Activated T-cell treated with anti-CD3 and anti-CD28 coated beads, Interleukin-2, amount 50 U/mL, for 4 hours (primary cell): ENCODE data around the gene PPP1R3D. TPM values are rescaled to one million over a fixed set of nuclear protein-coding genes. Genes with fewer than 3 reads are reported as not detected.
"Not testable (repeated sequence)": the region's sequence is repeated elsewhere in the genome, so short reads cannot be mapped to it uniquely, and the experiment has no call there.

ENCODE experiments used
- ATAC-seq, 2 donors: fragments of 200-7000 bp; cut with Tn5 transposase; one replicate each; pipeline ENCODE4 v1.10.0; 2021
- DNase-seq: peaks from one replicate; pipeline ENCODE4 v3.0.0-alpha.2; 2020
- H3K27me3 Mint-ChIP-seq: one replicate; pipeline ENCODE4 v1.8.0; 2021; ENCODE audit warnings: low read depth, mixed read lengths
- H3K36me3 Mint-ChIP-seq: one replicate; pipeline ENCODE4 v1.8.0; 2022; ENCODE audit warnings: mixed read lengths; ENCODE audit not compliant: insufficient read depth
- H3K4me1 Mint-ChIP-seq: one replicate; pipeline ENCODE4 v1.8.0; 2021; ENCODE audit warnings: low read depth, mixed read lengths
- H3K4me3 Mint-ChIP-seq: one replicate; pipeline ENCODE4 v1.8.0; 2021; ENCODE audit warnings: mild to moderate bottlenecking, moderate library complexity, mixed read lengths
- H3K9me3 Mint-ChIP-seq: one replicate; pipeline ENCODE4 v1.8.0; 2021; ENCODE audit warnings: mixed read lengths
- total RNA-seq, 3 donors: library from RNA; stranded (reverse); gene quantifications; one replicate each; pipeline ENCODE4 v1.2.1, GENCODE V29; 2021

Gene PPP1R3D
- total RNA-seq, 3 donors from 2014 or later, result 3.5 to 4.2 (median 4.1) TPM

DNA sequence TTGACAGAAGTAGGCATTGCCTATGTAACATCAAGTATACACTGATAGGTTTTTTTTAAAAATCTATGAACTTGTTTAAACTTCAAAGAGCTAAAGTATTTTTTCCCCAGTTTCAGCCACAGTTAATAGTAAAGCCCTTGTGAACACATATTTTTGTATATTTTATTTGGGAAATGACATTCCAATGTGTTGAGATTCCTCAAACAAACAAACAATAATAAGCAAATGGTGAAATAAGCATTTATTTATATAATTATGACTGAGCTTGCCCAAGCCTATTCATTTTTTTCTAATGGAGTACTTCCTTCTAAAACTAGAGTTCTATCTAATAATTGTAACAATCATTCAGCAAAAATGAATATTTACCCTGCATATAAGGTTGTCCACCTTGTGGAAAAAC is 19.2 kb downstream of the PPP1R3D start:
- Mint-ChIP-seq H3K4me3 (no peak overlapping the region), H3K4me1 (no peaks in the 10 kb centered on the region), H3K36me3 (no peaks in the 10 kb centered on the region), H3K9me3 (no peaks in the 10 kb centered on the region), H3K27me3 (peaks cover 2% of the 10 kb centered on the region)
- no peak for DNase-seq
- no peak for ATAC-seq

DNA sequence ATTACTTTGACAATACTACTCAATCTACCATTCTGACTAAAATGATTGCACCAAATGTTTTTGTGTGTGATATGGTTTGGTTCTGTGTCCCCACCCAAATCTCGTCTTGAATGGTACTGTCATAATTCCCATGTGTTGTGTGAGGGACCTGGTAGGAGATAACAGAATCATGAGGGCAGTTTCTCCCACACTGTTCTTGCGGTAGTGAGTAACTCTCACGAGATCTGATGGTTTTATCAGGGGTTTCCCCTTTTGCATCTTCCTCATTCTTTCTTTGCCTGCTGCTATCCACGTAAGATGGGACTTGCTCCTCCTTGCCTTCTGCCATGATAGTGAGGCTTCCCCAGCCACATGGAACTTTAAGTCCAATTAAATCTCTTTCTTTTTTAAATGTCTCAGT is 27.5 kb downstream of the PPP1R3D start:
- ATAC-seq (peak in 1 of 2 donors; percentile 50), DNase-seq (no peak)
- Mint-ChIP-seq H3K36me3 (no peaks in the 10 kb centered on the region), H3K4me1 (no peaks in the 10 kb centered on the region), H3K27me3 (no peaks in the 10 kb centered on the region), H3K4me3 (no peak overlapping the region), H3K9me3 (no peaks in the 10 kb centered on the region)

GRCh38 chr20:59911041-59911440 is 29.1 kb downstream of the PPP1R3D start:
- H3K27me3 Mint-ChIP-seq, result no peaks in the 10 kb centered on the region
- H3K36me3 Mint-ChIP-seq, result no peaks in the 10 kb centered on the region
- H3K4me1 Mint-ChIP-seq, result no peaks in the 10 kb centered on the region
- no peaks in the 10 kb centered on the region for H3K9me3 Mint-ChIP-seq
- ATAC-seq (no peak), DNase-seq (no peak)
- H3K4me3 Mint-ChIP-seq, result no peak overlapping the region

- Mint-ChIP-seq H3K9me3 (no peaks in the 10 kb centered on the region), H3K27me3 (no peaks in the 10 kb centered on the region), H3K36me3 (no peaks in the 10 kb centered on the region), H3K4me1 (no peaks in the 10 kb centered on the region), H3K4me3 (no peak overlapping the region)
- ATAC-seq, result no peak
- no peak for DNase-seq
These were observed 31.2 kb downstream of the PPP1R3D start for GRCh38 chr20:59908855-59909254.

DNA sequence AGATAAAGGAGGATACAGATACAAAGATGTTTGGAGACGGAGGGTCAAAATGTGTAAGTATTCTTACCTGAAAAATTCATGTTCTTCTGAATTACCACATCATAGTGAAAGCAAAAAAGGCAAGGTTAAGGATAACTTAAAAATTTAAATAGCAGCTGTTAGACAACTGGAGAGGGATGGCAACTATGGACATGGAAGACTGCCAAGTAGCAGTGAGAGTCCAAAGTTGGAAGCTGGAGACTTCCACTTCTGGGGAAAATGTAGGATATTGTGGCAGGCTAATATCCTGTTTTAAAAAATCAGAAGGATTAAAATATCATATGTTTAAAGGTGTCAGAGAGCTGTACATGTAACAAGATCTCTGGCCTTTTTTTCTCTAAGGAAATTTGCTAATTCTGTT is 36.5 kb downstream of the PPP1R3D start:
- DNase-seq (no peak), ATAC-seq (no peak)
- H3K9me3 Mint-ChIP-seq, result no peaks in the 10 kb centered on the region
- peaks cover 4% of the 10 kb centered on the region for H3K36me3 Mint-ChIP-seq
- H3K27me3 Mint-ChIP-seq, result peaks cover 2% of the 10 kb centered on the region
- no peak overlapping the region for H3K4me3 Mint-ChIP-seq
- no peaks in the 10 kb centered on the region for H3K4me1 Mint-ChIP-seq

DNA sequence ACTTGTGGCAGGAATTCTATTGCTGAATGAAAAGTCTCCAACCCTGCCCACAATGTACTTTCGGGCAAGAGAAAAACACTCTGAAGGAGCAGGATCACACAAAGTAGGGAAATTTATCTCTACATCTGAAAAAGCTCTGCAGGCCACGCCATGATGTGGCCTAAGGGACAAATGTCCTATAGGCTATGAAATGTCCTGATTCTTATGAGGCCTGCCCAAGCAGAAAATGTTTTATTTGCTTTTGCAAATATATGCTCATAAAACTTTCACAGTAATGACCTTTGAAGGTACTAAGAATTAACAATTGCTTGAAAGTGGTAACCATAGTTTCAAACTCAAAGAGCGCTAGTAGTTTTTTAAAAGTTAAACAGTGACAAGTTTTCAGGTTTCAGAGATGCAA is 37.6 kb downstream of the PPP1R3D start:
- Mint-ChIP-seq H3K9me3 (no peaks in the 10 kb centered on the region), H3K27me3 (peaks cover 7% of the 10 kb centered on the region), H3K36me3 (peaks cover 5% of the 10 kb centered on the region), H3K4me1 (no peaks in the 10 kb centered on the region), H3K4me3 (no peak overlapping the region)
- no peak for ATAC-seq
- DNase-seq, result no peak

- no peak overlapping the region for H3K4me3 Mint-ChIP-seq
- H3K9me3 Mint-ChIP-seq, result no peaks in the 10 kb centered on the region
- H3K27me3 Mint-ChIP-seq, result peaks cover 7% of the 10 kb centered on the region
- ATAC-seq (no peak), DNase-seq (no peak)
- no peaks in the 10 kb centered on the region for H3K4me1 Mint-ChIP-seq
- H3K36me3 Mint-ChIP-seq, result peaks cover 3% of the 10 kb centered on the region
These were observed 44.2 kb downstream of the PPP1R3D start for GRCh38 chr20:59895908-59896307.

GRCh38 chr20:59891581-59891980 is 48.5 kb downstream of the PPP1R3D start:
- Mint-ChIP-seq H3K9me3 (no peaks in the 10 kb centered on the region), H3K4me3 (no peak overlapping the region)

GRCh38 chr20:59890035-59890434 is 50.1 kb downstream of the PPP1R3D start:
- H3K36me3 Mint-ChIP-seq, H3K4me3 Mint-ChIP-seq, ATAC-seq, H3K27me3 Mint-ChIP-seq, DNase-seq, H3K9me3 Mint-ChIP-seq, H3K4me1 Mint-ChIP-seq: not testable (repeated sequence)

More at GRCh38 chr20:59891581-59891980, 48.5 kb downstream of the PPP1R3D start:
- ATAC-seq (no peak), DNase-seq (no peak)
- Mint-ChIP-seq H3K4me1 (peaks cover 2% of the 10 kb centered on the region), H3K36me3 (no peaks in the 10 kb centered on the region), H3K27me3 (no peaks in the 10 kb centered on the region)

DNA sequence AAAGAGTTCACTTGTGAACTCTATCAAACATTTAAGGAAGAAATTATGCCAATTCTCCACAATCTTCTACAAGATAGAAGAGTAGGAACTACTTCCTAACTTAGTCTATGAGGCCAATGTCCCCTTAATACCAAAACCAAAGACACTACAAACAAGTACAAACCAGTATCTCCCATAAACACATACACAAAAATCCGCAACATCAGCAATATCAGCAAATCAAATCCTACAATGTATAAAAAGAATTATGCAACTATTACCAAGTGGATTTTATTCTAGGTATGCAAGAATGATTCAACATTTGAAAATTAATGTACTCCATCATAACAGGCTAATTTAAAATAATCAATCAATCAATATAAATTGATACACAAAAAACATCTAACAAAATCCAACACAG is 52.1 kb downstream of the PPP1R3D start:
- ATAC-seq (no peak), DNase-seq (no peak)
- H3K4me3 Mint-ChIP-seq, result no peak overlapping the region
- peaks cover 2% of the 10 kb centered on the region for H3K4me1 Mint-ChIP-seq
- H3K9me3 Mint-ChIP-seq, result no peaks in the 10 kb centered on the region
- no peaks in the 10 kb centered on the region for H3K27me3 Mint-ChIP-seq
- H3K36me3 Mint-ChIP-seq, result peaks cover 3% of the 10 kb centered on the region

Other genes with a start within 250 kb of the PPP1R3D start
- 1 to 10 TPM; 1.1 to 2.5 (median 2.1) TPM for gene SYCP2, start 6.7 kb downstream of the PPP1R3D start, total RNA-seq
- 10 to 100 TPM; 21.6 to 26.6 (median 23.3) TPM for gene FAM217B, start 84 bp upstream of the PPP1R3D start, total RNA-seq
- 1 to 10 TPM in 1 of 3 donors, under 1 TPM in 2; 0.58 to 1.6 (median 0.84) TPM for gene CDH26, start 18.1 kb upstream of the PPP1R3D start, total RNA-seq